SJCRH30 (cell line): Measurements from ENCODE around the gene C5. TPM values are rescaled to one million over a fixed set of nuclear protein-coding genes. Genes with fewer than 3 reads are reported as not detected.
"Not testable (repeated sequence)": the region's sequence is repeated elsewhere in the genome, so short reads cannot be mapped to it uniquely, and the experiment has no call there.

ENCODE experiments used
- DNase-seq, 2 experiments: peaks; one replicate each; pipeline ENCODE4 v3.0.0-alpha.2; 2015 to 2020
- H3K27ac ChIP-seq: fragments of 250-450 bp; sonication (Bioruptor Pico); 2 replicates; pipeline ENCODE4 v1.5.1; 2020; ENCODE audit warnings: mild to moderate bottlenecking, moderate library complexity
- H3K27me3 ChIP-seq: fragments of 250-450 bp; sonication (Bioruptor Pico); 2 replicates; pipeline ENCODE4 v1.5.1; 2020; ENCODE audit warnings: mild to moderate bottlenecking, moderate library complexity
- H3K36me3 ChIP-seq: fragments of 250-450 bp; sonication (Bioruptor Pico); 2 replicates; pipeline ENCODE4 v1.5.1; 2020; ENCODE audit warnings: mild to moderate bottlenecking, moderate library complexity
- H3K4me1 ChIP-seq: fragments of 250-450 bp; sonication (Bioruptor Pico); 2 replicates; pipeline ENCODE4 v1.5.1; 2020; ENCODE audit warnings: mild to moderate bottlenecking, moderate library complexity
- H3K4me3 ChIP-seq: fragments of 250-450 bp; sonication (Bioruptor Pico); 2 replicates; pipeline ENCODE4 v1.5.1; 2020; ENCODE audit warnings: mild to moderate bottlenecking, moderate library complexity
- H3K9me3 ChIP-seq: fragments of 250-450 bp; sonication (Bioruptor Pico); replicated peaks from 2 replicates; pipeline ENCODE4 v1.5.1; 2020; ENCODE audit warnings: mild to moderate bottlenecking, moderate library complexity
- total RNA-seq: library from RNA; depleted of rRNA; stranded (reverse); fragments of >200 nt; shearing (Covaris generic); gene quantifications from 2 replicates; pipeline ENCODE4 v1.2.3, GENCODE V29; 2014; rRNA removed

The C5 gene
- 2.6 and 3.0 TPM in 2 replicates for total RNA-seq

- Histone ChIP-seq H3K4me1 (no peaks in the 10 kb centered on the region), H3K27ac (no peak within 1 kb of the TSS), H3K4me3 (no peak within 1 kb of the TSS), H3K27me3 (no peaks in the 10 kb centered on the region), H3K9me3 (no peaks in the 10 kb centered on the region), H3K36me3 (no peaks in the 10 kb centered on the region)
- DNase-seq: no peak
Measured at GRCh38 chr9:121050128-121050988, at the start of gene C5. C5 (minus strand) TSS chr9:121050275; CDS start chr9:121050246, 29 bp downstream.

DNA sequence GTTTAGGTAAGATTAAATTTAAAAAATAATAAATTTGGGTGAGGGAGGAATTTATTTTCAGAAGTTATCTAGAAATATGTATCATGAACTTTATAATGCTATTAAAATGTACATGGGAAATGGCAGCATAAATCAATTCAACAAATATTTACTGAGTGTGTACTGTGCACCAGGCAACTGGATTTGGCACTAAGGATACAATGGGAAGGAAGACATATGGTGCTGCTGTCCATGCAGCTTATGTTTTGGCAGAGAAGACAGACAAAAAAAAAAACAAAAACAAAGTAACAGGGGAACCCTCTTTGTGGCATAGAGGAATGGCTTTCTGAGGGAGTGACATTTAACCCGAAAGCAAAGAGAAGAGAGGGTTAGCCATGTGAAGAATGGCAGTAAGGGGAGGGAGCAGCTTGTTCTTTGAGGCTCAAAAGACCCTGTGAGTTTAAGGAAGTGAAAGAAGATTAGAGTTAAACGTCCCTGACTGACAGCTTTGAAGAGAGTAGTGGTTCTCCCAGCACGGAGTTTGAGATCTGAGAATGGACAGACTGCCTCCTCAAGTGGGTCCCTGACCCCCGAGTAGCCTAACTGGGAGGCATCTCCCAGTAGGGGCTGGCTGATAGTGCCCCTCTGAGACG is 48.6 kb upstream of the C5 start:
- DNase-seq: no peak
- H3K9me3 ChIP-seq: peaks cover 27% of the 10 kb centered on the region

GRCh38 chr9:121095057-121095456 is 45.0 kb upstream of the C5 start:
- no peak for DNase-seq
- H3K4me3 ChIP-seq: no peak overlapping the region
- no peaks in the 10 kb centered on the region for H3K4me1 ChIP-seq
- H3K27ac ChIP-seq: no peak overlapping the region
- no peaks in the 10 kb centered on the region for H3K27me3 ChIP-seq
- H3K9me3 ChIP-seq: peaks cover 8% of the 10 kb centered on the region
- H3K36me3 ChIP-seq: peaks cover 51% of the 10 kb centered on the region

More for the DNA sequence above, 48.6 kb upstream of the C5 start:
- peaks cover 37% of the 10 kb centered on the region for H3K36me3 ChIP-seq
- no peaks in the 10 kb centered on the region for H3K4me1 ChIP-seq
- H3K27ac ChIP-seq: no peak overlapping the region
- no peaks in the 10 kb centered on the region for H3K27me3 ChIP-seq
- no peak overlapping the region for H3K4me3 ChIP-seq

- DNase-seq, H3K27ac ChIP-seq, H3K27me3 ChIP-seq, H3K4me3 ChIP-seq, H3K4me1 ChIP-seq, H3K9me3 ChIP-seq: not testable (repeated sequence)
- peaks cover 26% of the 10 kb centered on the region for H3K36me3 ChIP-seq
Measured at GRCh38 chr9:121090743-121091142, 40.7 kb upstream of the C5 start.

DNA sequence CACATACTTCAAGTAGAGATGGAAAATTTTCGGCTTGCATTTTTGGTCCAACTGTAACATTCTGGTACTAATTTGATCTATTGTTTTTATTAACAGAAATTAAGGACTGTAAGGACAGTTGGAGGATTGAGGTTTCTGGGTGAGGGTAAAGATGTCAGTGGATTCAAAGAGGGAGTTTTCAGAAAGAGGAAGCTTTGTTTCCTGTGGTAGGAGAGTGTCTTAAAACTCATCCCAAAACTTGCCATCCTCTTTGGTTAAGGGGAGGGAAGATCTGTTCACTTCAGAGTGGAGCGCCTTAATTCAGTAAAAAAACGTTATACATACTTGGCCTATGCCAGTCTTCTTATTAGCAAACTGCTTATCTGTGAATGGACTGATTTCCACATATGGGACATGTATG is 38.5 kb upstream of the C5 start:
- no peak for DNase-seq
- H3K9me3 ChIP-seq: no peaks in the 10 kb centered on the region
- H3K36me3 ChIP-seq: peaks cover 18% of the 10 kb centered on the region
- H3K4me1 ChIP-seq: no peaks in the 10 kb centered on the region
- H3K27me3 ChIP-seq: no peaks in the 10 kb centered on the region
- no peak overlapping the region for H3K4me3 ChIP-seq
- H3K27ac ChIP-seq: no peak overlapping the region

- Histone ChIP-seq H3K9me3 (no peaks in the 10 kb centered on the region), H3K27ac (no peak overlapping the region)
- no peak for DNase-seq
Measured at GRCh38 chr9:121085661-121086060, 35.6 kb upstream of the C5 start.

DNA sequence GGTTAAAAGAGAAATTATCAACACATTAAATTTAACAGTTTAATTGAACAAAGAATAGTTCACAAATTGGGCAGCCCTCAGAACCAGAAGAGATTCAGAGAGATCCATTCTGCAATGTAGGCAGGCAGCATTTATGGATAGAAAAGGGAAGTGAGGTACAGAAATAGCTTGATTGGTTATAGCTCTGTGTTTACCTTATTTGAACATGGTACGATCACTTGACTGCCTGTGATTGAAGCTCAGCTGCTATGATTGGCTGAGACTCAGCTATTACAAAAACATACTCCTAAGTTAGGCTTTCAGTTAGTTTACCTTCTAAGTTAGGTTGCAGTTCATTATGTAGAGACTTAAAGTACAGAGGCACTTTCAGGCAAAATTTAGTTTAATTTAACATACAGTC is 32.0 kb upstream of the C5 start:
- H3K36me3 ChIP-seq: peaks cover 8% of the 10 kb centered on the region; the same call in 1 of the 2 replicates
- no peak for DNase-seq
- H3K27me3 ChIP-seq: no peaks in the 10 kb centered on the region
- H3K27ac ChIP-seq: no peak overlapping the region
- H3K9me3 ChIP-seq: no peaks in the 10 kb centered on the region
- H3K4me3 ChIP-seq: no peak overlapping the region
- no peaks in the 10 kb centered on the region for H3K4me1 ChIP-seq

More at GRCh38 chr9:121085661-121086060, 35.6 kb upstream of the C5 start:
- Histone ChIP-seq H3K27me3 (no peaks in the 10 kb centered on the region), H3K4me1 (no peaks in the 10 kb centered on the region), H3K36me3 (peaks cover 16% of the 10 kb centered on the region), H3K4me3 (no peak overlapping the region)

DNA sequence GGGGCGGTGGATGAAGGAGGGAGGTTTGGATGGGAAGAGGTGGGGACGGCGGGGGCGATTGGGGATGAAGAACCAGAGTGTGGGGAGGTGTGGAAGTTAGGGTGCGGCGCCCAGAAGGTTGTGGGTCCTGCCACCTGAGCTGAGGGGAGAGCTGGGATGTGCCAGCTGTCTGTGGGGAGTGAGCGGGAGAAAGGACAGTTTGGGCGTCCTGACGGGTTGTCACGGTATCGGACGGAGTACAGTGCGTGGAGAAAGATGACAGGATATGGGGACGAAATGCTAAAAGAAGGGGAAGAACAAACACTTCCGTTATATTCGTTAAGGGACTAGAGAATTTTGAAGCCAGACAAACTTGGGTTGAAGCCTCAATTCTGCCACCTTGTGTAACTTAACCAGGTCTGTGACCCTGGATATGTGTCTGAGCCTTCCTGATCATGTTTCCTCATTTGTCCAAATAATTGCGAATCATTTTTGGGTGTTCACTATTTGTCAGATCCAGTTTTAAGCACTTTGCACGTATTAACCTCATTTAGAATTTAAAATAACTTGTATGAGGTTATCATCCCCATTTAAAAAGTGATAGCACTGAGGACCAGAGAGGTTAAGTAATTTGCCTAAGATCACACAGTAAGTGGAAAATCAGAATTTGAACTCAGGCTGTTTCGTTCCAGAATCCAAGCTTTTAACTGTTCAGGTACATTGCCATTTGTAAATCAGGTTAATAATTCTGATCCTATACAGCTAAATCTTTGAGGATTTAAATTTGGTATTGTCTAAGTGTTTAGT is 25.4 kb upstream of the C5 start:
- Histone ChIP-seq H3K4me1 (peaks cover 4% of the 10 kb centered on the region), H3K4me3 (peak overlapping the region; percentile 95), H3K9me3 (no peaks in the 10 kb centered on the region), H3K36me3 (no peaks in the 10 kb centered on the region), H3K27ac (peak overlapping the region; percentile 98), H3K27me3 (no peaks in the 10 kb centered on the region)
- no peak for DNase-seq

- peaks cover 4% of the 10 kb centered on the region for H3K4me1 ChIP-seq
- peak within 1 kb of the TSS; percentile 98 for H3K27ac ChIP-seq
- H3K4me3 ChIP-seq: peak within 1 kb of the TSS; percentile 95
- H3K27me3 ChIP-seq: no peaks in the 10 kb centered on the region
- no peaks in the 10 kb centered on the region for H3K36me3 ChIP-seq
- peak; percentile 97 for DNase-seq
- H3K9me3 ChIP-seq: no peaks in the 10 kb centered on the region
Measured at GRCh38 chr9:121074370-121075250, 24.5 kb upstream of the C5 start, which contains the start of gene CNTRL. CNTRL (plus strand) TSS chr9:121074955; CDS start chr9:121088327, 13,372 bp downstream.

GRCh38 chr9:121073038-121073437 is 23.0 kb upstream of the C5 start:
- DNase-seq: no peak
- peaks cover 4% of the 10 kb centered on the region; the same call in 1 of the 2 replicates for H3K9me3 ChIP-seq
- H3K4me3 ChIP-seq: no peak overlapping the region
- no peaks in the 10 kb centered on the region for H3K27me3 ChIP-seq
- H3K4me1 ChIP-seq: peaks cover 4% of the 10 kb centered on the region
- no peaks in the 10 kb centered on the region for H3K36me3 ChIP-seq
- no peak overlapping the region for H3K27ac ChIP-seq

GRCh38 chr9:121071756-121072421 is 21.8 kb upstream of the C5 start:
- peaks cover 4% of the 10 kb centered on the region for H3K4me1 ChIP-seq
- H3K36me3 ChIP-seq: no peaks in the 10 kb centered on the region
- peaks cover 4% of the 10 kb centered on the region; the same call in 1 of the 2 replicates for H3K9me3 ChIP-seq
- DNase-seq: no peak
- H3K27ac ChIP-seq: no peak overlapping the region
- no peaks in the 10 kb centered on the region for H3K27me3 ChIP-seq
- H3K4me3 ChIP-seq: no peak overlapping the region

GRCh38 chr9:121071370-121071755 is 21.3 kb upstream of the C5 start:
- DNase-seq: no peak
- H3K27ac ChIP-seq: no peak overlapping the region
- peaks cover 4% of the 10 kb centered on the region for H3K4me1 ChIP-seq
- H3K4me3 ChIP-seq: no peak overlapping the region
- no peaks in the 10 kb centered on the region for H3K27me3 ChIP-seq
- peaks cover 4% of the 10 kb centered on the region; the same call in 1 of the 2 replicates for H3K9me3 ChIP-seq
- no peaks in the 10 kb centered on the region for H3K36me3 ChIP-seq

GRCh38 chr9:121069396-121069795 is 19.3 kb upstream of the C5 start:
- no peaks in the 10 kb centered on the region for H3K27me3 ChIP-seq
- H3K27ac ChIP-seq: no peak overlapping the region
- DNase-seq: no peak
- no peaks in the 10 kb centered on the region for H3K36me3 ChIP-seq
- H3K4me3 ChIP-seq: no peak overlapping the region
- H3K9me3 ChIP-seq: peaks cover 4% of the 10 kb centered on the region; the same call in 1 of the 2 replicates
- H3K4me1 ChIP-seq: peaks cover 4% of the 10 kb centered on the region
